Stimulated activated CD8-positive, alpha-beta memory T cell treated with anti-CD3 and anti-CD28 coated beads, Interleukin-7, amount 100 ng/mL, for 1 hour (primary cell): ENCODE measurements around the gene FETUB.

Experiments
- DNase-seq, 2 donors: peaks; one replicate each; pipeline ENCODE4 v3.0.0-alpha.2; 2020; ENCODE audit warnings: low read depth in 2 of 2

The FETUB gene

GRCh38 chr3:186635532-186635931 is 4.7 kb upstream of the FETUB start:
- DNase-seq = no peak

GRCh38 chr3:186636536-186636935 is 3.7 kb upstream of the FETUB start:
- no peak for DNase-seq

- no peak for DNase-seq
Observed at GRCh38 chr3:186637686-186638085, 2.5 kb upstream of the FETUB start.

GRCh38 chr3:186638259-186638658 is 1.9 kb upstream of the FETUB start:
- no peak for DNase-seq

- DNase-seq = no peak
Observed at GRCh38 chr3:186640473-186640818, 247 bp downstream of the FETUB start.

- DNase-seq = no peak
Observed at GRCh38 chr3:186640929-186641328, 730 bp downstream of the FETUB start.

GRCh38 chr3:186642014-186642413 is 1.8 kb downstream of the FETUB start:
- no peak for DNase-seq

- DNase-seq = no peak
Observed at GRCh38 chr3:186643493-186643892, 3.3 kb downstream of the FETUB start.

- no peak for DNase-seq
Observed at GRCh38 chr3:186644683-186645082, 4.5 kb downstream of the FETUB start.

GRCh38 chr3:186646106-186646505 is 5.9 kb downstream of the FETUB start:
- no peak for DNase-seq

GRCh38 chr3:186646841-186647240 is 6.6 kb downstream of the FETUB start:
- no peak for DNase-seq

GRCh38 chr3:186648851-186649250 is 8.7 kb downstream of the FETUB start:
- DNase-seq = no peak

- no peak for DNase-seq
Observed at GRCh38 chr3:186651678-186652215, 11.5 kb downstream of the FETUB start.

GRCh38 chr3:186653080-186653707 is 13.0 kb downstream of the FETUB start:
- DNase-seq = no peak

GRCh38 chr3:186653984-186654383 is 13.8 kb downstream of the FETUB start:
- DNase-seq = no peak

GRCh38 chr3:186663361-186664118 is 23.3 kb downstream of the FETUB start:
- no peak for DNase-seq

- DNase-seq = no peak
Observed at GRCh38 chr3:186664119-186664495, 23.9 kb downstream of the FETUB start.

GRCh38 chr3:186664506-186664905 is 24.3 kb downstream of the FETUB start:
- no peak for DNase-seq

GRCh38 chr3:186665625-186666188 is 25.5 kb downstream of the FETUB start, which contains the start of gene HRG:
Gene HRG, plus strand, starts transcription at chr3:186666014. Its CDS starts 18 bp downstream, at chr3:186666032.
- DNase-seq = no peak

- DNase-seq = no peak
Observed at GRCh38 chr3:186668426-186668825, 28.2 kb downstream of the FETUB start.

GRCh38 chr3:186669378-186670084 is 29.3 kb downstream of the FETUB start:
- DNase-seq = no peak

GRCh38 chr3:186670155-186670554 is 30.0 kb downstream of the FETUB start:
- DNase-seq = no peak
